Ecto neural progenitor cell (in vitro differentiated cells): ENCODE measurements around the gene SULT2B1.
"Not testable (repeated sequence)": the region's sequence is repeated elsewhere in the genome, so short reads cannot be mapped to it uniquely, and the experiment has no call there.

Experiments
- DNase-seq: peaks from one replicate; pipeline ENCODE4 v3.0.0-alpha.2; 2018; ENCODE audit warnings: low spot score

Gene SULT2B1

GRCh38 chr19:48551437-48552302 lies at the start of gene SULT2B1:
TSS of gene SULT2B1 (plus strand) at chr19:48552172. CDS start at chr19:48552253, 81 bp downstream.
- DNase-seq = no peak

GRCh38 chr19:48502350-48503018 lies 49.5 kb upstream of the SULT2B1 start:
- DNase-seq = no peak

- DNase-seq = no peak
Observed at GRCh38 chr19:48506138-48506733, 45.7 kb upstream of the SULT2B1 start.

GRCh38 chr19:48507911-48508439 lies 44.0 kb upstream of the SULT2B1 start:
- no peak for DNase-seq

GRCh38 chr19:48508729-48509411 lies 43.1 kb upstream of the SULT2B1 start:
- no peak for DNase-seq

GRCh38 chr19:48509467-48510194 lies 42.3 kb upstream of the SULT2B1 start:
- no peak for DNase-seq

- peak; percentile 85 for DNase-seq
Observed at GRCh38 chr19:48510421-48511268, 41.3 kb upstream of the SULT2B1 start.

- peak; percentile 70 for DNase-seq
Observed at GRCh38 chr19:48511321-48511731, 40.6 kb upstream of the SULT2B1 start.

- DNase-seq = peak; percentile 72
Observed at GRCh38 chr19:48511800-48512503, 40.0 kb upstream of the SULT2B1 start, which contains the start of gene LMTK3. TSS of gene LMTK3 (minus strand) at chr19:48511835. CDS start at chr19:48511576, 259 bp downstream.

- DNase-seq = no peak
Observed at GRCh38 chr19:48512504-48513288, 39.3 kb upstream of the SULT2B1 start.

- DNase-seq = peak; percentile 86
Observed at GRCh38 chr19:48513289-48514122, 38.5 kb upstream of the SULT2B1 start.

GRCh38 chr19:48514123-48514458 lies 37.9 kb upstream of the SULT2B1 start:
- DNase-seq = no peak

- no peak for DNase-seq
Observed at GRCh38 chr19:48516536-48516935, 35.4 kb upstream of the SULT2B1 start.

GRCh38 chr19:48518207-48518606 lies 33.8 kb upstream of the SULT2B1 start:
- no peak for DNase-seq

- not testable (repeated sequence) for DNase-seq
Observed at GRCh38 chr19:48519426-48519825, 32.5 kb upstream of the SULT2B1 start.

- DNase-seq = no peak
Observed at GRCh38 chr19:48520134-48520533, 31.8 kb upstream of the SULT2B1 start.

- DNase-seq = no peak
Observed at GRCh38 chr19:48524221-48524620, 27.8 kb upstream of the SULT2B1 start.

- no peak for DNase-seq
Observed at GRCh38 chr19:48524732-48525131, 27.2 kb upstream of the SULT2B1 start.
